H1 (cell line): ENCODE measurements around the gene OPCML. TPM values are rescaled to one million over a fixed set of nuclear protein-coding genes. Genes with fewer than 3 reads are reported as not detected.

ENCODE experiments used
- CTCF ChIA-PET: fragments of 300-600 bp; sonication (Branson Sonifier 250); formaldehyde crosslinking; loops from one replicate; lab custom pipeline; 2021; ENCODE audit not compliant: partially characterized antibody; lab: Charles Lee
- POLR2A ChIA-PET: fragments of 300-600 bp; sonication (Branson Sonifier 250); formaldehyde crosslinking; loops from one replicate; lab custom pipeline; 2021; ENCODE audit warnings: inconsistent platforms; ENCODE audit not compliant: partially characterized antibody; lab: Charles Lee
- DNase-seq, 2 experiments: peaks; one replicate each; pipeline versions ENCODE4 v3.0.0 to v3.0.0-alpha.2; 2010 to 2022; ENCODE audit warnings: low spot score in 2 of 2, low read depth in 1 of 2, mixed read lengths in 1 of 2
- FAIRE-seq: peaks from 2 replicates; lab custom pipeline; 2011; peaks lifted over from hg19 to GRCh38; lab: Jason Lieb, UNC
- H2AFZ ChIP-seq: 2 replicates; pipeline ENCODE4 v1.8.1; 2012; ENCODE audit warnings: low read length, inconsistent platforms
- H2AK5ac ChIP-seq: 2 replicates; pipeline ENCODE4 v1.6.1; 2013; ENCODE audit warnings: low read depth, low read length
- H2BK120ac ChIP-seq: replicated peaks from 2 replicates; pipeline ENCODE3; 2013; ENCODE audit warnings: low read depth, low read length, inconsistent platforms
- H2BK12ac ChIP-seq: 2 replicates; pipeline ENCODE4 v1.6.1; 2013; ENCODE audit warnings: low read depth, low read length
- H2BK15ac ChIP-seq: 2 replicates; pipeline ENCODE4 v1.6.1; 2013; ENCODE audit warnings: low read length
- H2BK20ac ChIP-seq: 2 replicates; pipeline ENCODE4 v1.6.1; 2013; ENCODE audit warnings: low read length
- H2BK5ac ChIP-seq: 2 replicates; pipeline ENCODE4 v1.6.1; 2013; ENCODE audit warnings: low read depth, low read length
- H3K14ac ChIP-seq: 2 replicates; pipeline ENCODE4 v1.6.1; 2013; ENCODE audit warnings: inconsistent platforms; ENCODE audit not compliant: insufficient read length
- H3K18ac ChIP-seq: 2 replicates; pipeline ENCODE4 v1.6.1; 2013; ENCODE audit warnings: low read length; ENCODE audit errors: extremely low read depth
- H3K23ac ChIP-seq: 2 replicates; pipeline ENCODE4 v1.6.1; 2013; ENCODE audit warnings: inconsistent platforms; ENCODE audit not compliant: insufficient read length
- H3K23me2 ChIP-seq: 2 replicates; pipeline ENCODE4 v1.6.1; 2013; ENCODE audit warnings: low read depth, low read length
- H3K27ac ChIP-seq: 2 replicates; pipeline ENCODE4 v1.6.1; 2011; ENCODE audit warnings: low read depth, low read length, inconsistent platforms
- H3K27me3 ChIP-seq, 4 experiments: replicated peaks in 1 of 4; 1 replicate in 1 of 4; 2 replicates in 3 of 4; pipeline versions ENCODE4 v1.6.1 to v1.8.1; 2011 to 2013; ENCODE audit warnings: low read length in 3 of 4, mild to moderate bottlenecking in 3 of 4, inconsistent platforms in 2 of 4, mixed read lengths in 2 of 4, moderate library complexity in 1 of 4; ENCODE audit not compliant: control insufficient read depth in 3 of 4, insufficient read depth in 3 of 4; ENCODE audit errors: extremely low read depth in 1 of 4
- H3K36me3 ChIP-seq, 4 experiments: 2 replicates each; pipeline versions ENCODE4 v1.6.1 to v1.8.1; 2011 to 2013; ENCODE audit warnings: mild to moderate bottlenecking in 4 of 4, low read length in 3 of 4, moderate library complexity in 2 of 4, control low read depth in 1 of 4, inconsistent platforms in 1 of 4; ENCODE audit not compliant: insufficient read depth in 4 of 4, control insufficient read depth in 2 of 4
- H3K4ac ChIP-seq: replicated peaks from 2 replicates; pipeline ENCODE3; 2013; ENCODE audit warnings: low read length, low read depth, mixed read lengths, inconsistent platforms; ENCODE audit not compliant: insufficient read length
- H3K4me1 ChIP-seq, 4 experiments: replicated peaks in 1 of 4; 1 replicate in 1 of 4; 2 replicates in 3 of 4; pipeline versions ENCODE4 v1.6.1 to v1.8.1; 2011 to 2013; ENCODE audit warnings: low read length in 3 of 4, inconsistent platforms in 2 of 4, mixed read lengths in 1 of 4; ENCODE audit not compliant: insufficient read depth in 4 of 4, control insufficient read depth in 3 of 4
- H3K4me2 ChIP-seq, 2 experiments: 2 replicates each; pipeline versions ENCODE4 v1.6.1 to v1.8.1; 2011 to 2013; ENCODE audit warnings: low read depth in 2 of 2, low read length in 2 of 2, control low read depth in 1 of 2, inconsistent platforms in 1 of 2, mild to moderate bottlenecking in 1 of 2; ENCODE audit not compliant: insufficient read depth in 1 of 2
- H3K4me3 ChIP-seq, 4 experiments: fragments of 200-600, 300-600 bp in 1 of 4; sonication (generic), shearing (Covaris generic), sonication (Bioruptor Twin) in 1 of 4; 2 replicates each; pipeline versions ENCODE4 v1.5.1 to v1.8.1; 2011 to 2016; ENCODE audit warnings: low read length in 4 of 4, low read depth in 3 of 4, control low read depth in 2 of 4, inconsistent platforms in 2 of 4, mild to moderate bottlenecking in 2 of 4, mixed read lengths in 1 of 4, moderate library complexity in 1 of 4; ENCODE audit not compliant: insufficient read depth in 2 of 4; ENCODE audit errors: extremely low read depth in 1 of 4
- H3K56ac ChIP-seq: replicated peaks from 2 replicates; pipeline ENCODE3; 2013; ENCODE audit warnings: low read depth, mild to moderate bottlenecking, mixed read lengths, low read length, inconsistent platforms; ENCODE audit not compliant: insufficient read length
- H3K79me1 ChIP-seq: 2 replicates; pipeline ENCODE4 v1.6.1; 2013; ENCODE audit warnings: low read depth, low read length, control low read depth
- H3K79me2 ChIP-seq, 2 experiments: 2 replicates each; pipeline versions ENCODE4 v1.6.1 to v1.8.1; 2012 to 2013; ENCODE audit warnings: low read length in 2 of 2, mild to moderate bottlenecking in 2 of 2, inconsistent platforms in 1 of 2; ENCODE audit not compliant: insufficient read depth in 2 of 2, control insufficient read depth in 1 of 2
- H3K9ac ChIP-seq, 4 experiments: replicated peaks in 1 of 4; 1 replicate in 1 of 4; 2 replicates in 3 of 4; pipeline versions ENCODE4 v1.6.1 to v1.8.1; 2011 to 2013; ENCODE audit warnings: low read depth in 3 of 4, low read length in 3 of 4, control low read depth in 2 of 4, mild to moderate bottlenecking in 2 of 4, moderate library complexity in 2 of 4, inconsistent platforms in 1 of 4; ENCODE audit errors: extremely low read depth in 1 of 4
- H3K9me3 ChIP-seq, 2 experiments: 2 replicates each; pipeline versions ENCODE4 v1.6.1 to v1.8.1; 2012 to 2013; ENCODE audit warnings: mild to moderate bottlenecking in 2 of 2, moderate library complexity in 2 of 2, control low read depth in 1 of 2, inconsistent platforms in 1 of 2, low read depth in 1 of 2, low read length in 1 of 2, mixed read lengths in 1 of 2; ENCODE audit not compliant: insufficient read depth in 2 of 2
- H4K20me1 ChIP-seq, 2 experiments: replicated peaks in 1 of 2; 2 replicates each; pipeline versions ENCODE3 to v1.8.1; 2011 to 2013; ENCODE audit warnings: inconsistent platforms in 2 of 2, low read length in 2 of 2, mild to moderate bottlenecking in 1 of 2; ENCODE audit not compliant: insufficient read depth in 2 of 2, control insufficient read depth in 1 of 2
- H4K5ac ChIP-seq: 2 replicates; pipeline ENCODE4 v1.6.1; 2013; ENCODE audit warnings: low read length, low read depth, mixed read lengths, inconsistent platforms; ENCODE audit not compliant: insufficient read length
- H4K8ac ChIP-seq: 2 replicates; pipeline ENCODE4 v1.8.0; 2013; ENCODE audit warnings: mild to moderate bottlenecking, moderate library complexity, low read length, inconsistent platforms; ENCODE audit not compliant: insufficient read depth; ENCODE audit errors: extremely low read depth
- H4K91ac ChIP-seq: replicated peaks from 2 replicates; pipeline ENCODE3; 2013; ENCODE audit warnings: low read length, mixed read lengths, inconsistent platforms; ENCODE audit not compliant: insufficient read length
- ATF2 ChIP-seq: IDR thresholded peaks from 2 replicates; pipeline ENCODE4 v1.6.1; 2012; ENCODE audit warnings: low read length, inconsistent platforms
- BACH1 ChIP-seq: IDR thresholded peaks from 2 replicates; pipeline ENCODE4 v1.6.1; 2012; ENCODE audit warnings: low read length, improper control_type of control experiment
- CBX5 ChIP-seq: fragments of 300-800, 300-1000 bp; sonication (generic); IDR thresholded peaks from 2 replicates; pipeline ENCODE4 v1.7.1; 2016; ENCODE audit warnings: antibody characterized with exemption, low read length, low read depth
- CHD2 ChIP-seq: IDR thresholded peaks from 2 replicates; pipeline ENCODE4 v1.6.1; 2012; ENCODE audit warnings: low read length, improper control_type of control experiment
- CTBP2 ChIP-seq: IDR thresholded peaks from 2 replicates; pipeline ENCODE4 v1.7.0; 2011; ENCODE audit warnings: borderline replicate concordance, mild to moderate bottlenecking, moderate library complexity, mixed read lengths, low read length; ENCODE audit not compliant: insufficient read depth, insufficient read length
- GTF2F1 ChIP-seq: IDR thresholded peaks from 2 replicates; pipeline ENCODE4 v1.6.1; 2012; ENCODE audit warnings: low read depth, low read length, improper control_type of control experiment, borderline replicate concordance
- JUN ChIP-seq: IDR thresholded peaks from 2 replicates; pipeline ENCODE4 v1.6.1; 2011; ENCODE audit warnings: low read depth, mild to moderate bottlenecking, improper control_type of control experiment, low read length
- SP1 ChIP-seq: IDR thresholded peaks from 2 replicates; pipeline ENCODE4 v1.6.1; 2011; ENCODE audit warnings: low read depth, low read length
- SRF ChIP-seq: IDR thresholded peaks from 2 replicates; pipeline ENCODE4 v1.6.1; 2011; ENCODE audit warnings: mild to moderate bottlenecking, low read depth, low read length, moderate library complexity
- TAF1 ChIP-seq: IDR thresholded peaks from 2 replicates; pipeline ENCODE4 v1.6.1; 2011; ENCODE audit warnings: mild to moderate bottlenecking, low read depth, low read length
- TBP ChIP-seq: IDR thresholded peaks from 2 replicates; pipeline ENCODE4 v1.6.1; 2011; ENCODE audit warnings: low read depth, low read length, improper control_type of control experiment
- TCF12 ChIP-seq: IDR thresholded peaks from 2 replicates; pipeline ENCODE4 v1.6.1; 2011; ENCODE audit warnings: low read depth, mild to moderate bottlenecking, low read length
- USF2 ChIP-seq: IDR thresholded peaks from 2 replicates; pipeline ENCODE4 v1.6.1; 2011; ENCODE audit warnings: low read length, improper control_type of control experiment
- WGBS, 2 experiments: shearing (Covaris generic) in 1 of 2; methylation state at CpG; one replicate each; pipeline versions ENCODE4 v1.1.6 to v1.1.7; 2013 to 2015; ENCODE audit warnings: low lambda C conversion rate in 2 of 2, mixed read lengths in 2 of 2, inconsistent platforms in 1 of 2, low coverage in 1 of 2, missing lambda C conversion rate in 1 of 2; ENCODE audit not compliant: insufficient replicate concordance in 2 of 2, insufficient coverage in 1 of 2, insufficient read length in 1 of 2; ENCODE audit errors: extremely low coverage in 1 of 2, missing lambda C conversion rate in 1 of 2; 5-methylcytosine and 5-hydroxymethylcytosine counted together
- polyA plus RNA-seq, 7 experiments: library from polyadenylated mRNA; depleted of rRNA in 3 of 7; stranded (reverse) in 5 of 7; unstranded in 2 of 7; fragments of >200 nt in 5 of 7; fragments of 200-250 nt in 2 of 7; gene quantifications; 1 replicate in 5 of 7; 2 replicates in 1 of 7; 4 replicates in 1 of 7; pipeline versions ENCODE4 v1.2.1 to v1.2.3, GENCODE V29; 2011 to 2013; ENCODE audit warnings: missing spikeins in 2 of 7, mixed read lengths in 2 of 7
- total RNA-seq: library from RNA; stranded (reverse); fragmentation: NEBNext Ultra II Directional; extraction: Animal tissue kit (Norgen Biotek cat#: 25700); gene quantifications from 2 replicates; pipeline ENCODE4 v1.2.1, GENCODE V29; 2021

OPCML gene
- total and polyA plus RNA-seq, 2 of the 8 experiments (the other 6 are each of a cell fraction or from before 2014, with no cell fraction given), result 2.3 to 3.1 TPM

- Histone ChIP-seq H3K56ac (no peak overlapping the region), H4K8ac (no peak overlapping the region), H3K27ac (no peak overlapping the region), H3K4me3 (no peak overlapping the region), H3K23ac (no peak overlapping the region), H3K36me3 (no peaks in the 10 kb centered on the region), H2AFZ (no peak overlapping the region), H4K91ac (no peak overlapping the region), H2AK5ac (no peak overlapping the region), H3K79me2 (no peaks in the 10 kb centered on the region), H4K20me1 (no peaks in the 10 kb centered on the region), H3K79me1 (no peaks in the 10 kb centered on the region), H3K4me1 (peaks cover 0 to 2% (median 0%) of the 10 kb centered on the region in 4 experiments; a peak in 4 of 7 replicates), H3K27me3 (no peaks in the 10 kb centered on the region), H4K5ac (no peak overlapping the region), H2BK20ac (no peak overlapping the region), H2BK120ac (no peak overlapping the region), H3K23me2 (no peaks in the 10 kb centered on the region), H2BK15ac (no peak overlapping the region), H3K18ac (no peak overlapping the region), H3K4me2 (no peak overlapping the region), H3K9ac (no peak overlapping the region), H3K4ac (no peak overlapping the region), H2BK5ac (no peak overlapping the region), H3K9me3 (no peaks in the 10 kb centered on the region), H3K14ac (no peak overlapping the region), H2BK12ac (no peak overlapping the region)
- 82% methylated on average over 2 of the region's 2 CpGs; no CpG with 5 or more reads in 1 of the 2 experiments for WGBS, 2 experiments
- ChIA-PET CTCF (no interaction called here), POLR2A (no interaction called here)
- DNase-seq (no peak), FAIRE-seq (no peak)
- TF ChIP-seq TBP (no peak), GTF2F1 (no peak), CBX5 (no peak), ATF2 (no peak), JUN (no peak), USF2 (no peak), CHD2 (no peak), TCF12 (no peak), SRF (no peak), TAF1 (no peak), CTBP2 (no peak), BACH1 (no peak), SP1 (no peak)
These were observed 816.3 kb downstream of the OPCML start for GRCh38 chr11:132716037-132716436.
